Activated T-cell treated with anti-CD3 and anti-CD28 coated beads, Interleukin-2, amount 50 U/mL, for 24 hours (primary cell): ENCODE data around the gene NBPF15.
"Not testable (repeated sequence)": the region's sequence is repeated elsewhere in the genome, so short reads cannot be mapped to it uniquely, and the experiment has no call there.

Source experiments
- DNase-seq: peaks from one replicate; pipeline ENCODE4 v3.0.0-alpha.2; 2020
- H3K27ac Mint-ChIP-seq: 2 replicates; pipeline ENCODE4 v1.8.0; 2020; ENCODE audit warnings: mild to moderate bottlenecking, mixed read lengths
- H3K27me3 Mint-ChIP-seq: 2 replicates; pipeline ENCODE4 v1.8.0; 2020; ENCODE audit warnings: mixed read lengths
- H3K36me3 Mint-ChIP-seq: 2 replicates; pipeline ENCODE4 v1.8.0; 2020; ENCODE audit warnings: low read depth, mixed read lengths
- H3K4me1 Mint-ChIP-seq: 2 replicates; pipeline ENCODE4 v1.8.0; 2020; ENCODE audit warnings: low read depth, mixed read lengths
- H3K4me3 Mint-ChIP-seq: 2 replicates; pipeline ENCODE4 v1.8.0; 2020; ENCODE audit warnings: mild to moderate bottlenecking, moderate library complexity, mixed read lengths
- H3K9me3 Mint-ChIP-seq: 2 replicates; pipeline ENCODE4 v1.8.0; 2020; ENCODE audit warnings: mixed read lengths

Gene NBPF15

DNA sequence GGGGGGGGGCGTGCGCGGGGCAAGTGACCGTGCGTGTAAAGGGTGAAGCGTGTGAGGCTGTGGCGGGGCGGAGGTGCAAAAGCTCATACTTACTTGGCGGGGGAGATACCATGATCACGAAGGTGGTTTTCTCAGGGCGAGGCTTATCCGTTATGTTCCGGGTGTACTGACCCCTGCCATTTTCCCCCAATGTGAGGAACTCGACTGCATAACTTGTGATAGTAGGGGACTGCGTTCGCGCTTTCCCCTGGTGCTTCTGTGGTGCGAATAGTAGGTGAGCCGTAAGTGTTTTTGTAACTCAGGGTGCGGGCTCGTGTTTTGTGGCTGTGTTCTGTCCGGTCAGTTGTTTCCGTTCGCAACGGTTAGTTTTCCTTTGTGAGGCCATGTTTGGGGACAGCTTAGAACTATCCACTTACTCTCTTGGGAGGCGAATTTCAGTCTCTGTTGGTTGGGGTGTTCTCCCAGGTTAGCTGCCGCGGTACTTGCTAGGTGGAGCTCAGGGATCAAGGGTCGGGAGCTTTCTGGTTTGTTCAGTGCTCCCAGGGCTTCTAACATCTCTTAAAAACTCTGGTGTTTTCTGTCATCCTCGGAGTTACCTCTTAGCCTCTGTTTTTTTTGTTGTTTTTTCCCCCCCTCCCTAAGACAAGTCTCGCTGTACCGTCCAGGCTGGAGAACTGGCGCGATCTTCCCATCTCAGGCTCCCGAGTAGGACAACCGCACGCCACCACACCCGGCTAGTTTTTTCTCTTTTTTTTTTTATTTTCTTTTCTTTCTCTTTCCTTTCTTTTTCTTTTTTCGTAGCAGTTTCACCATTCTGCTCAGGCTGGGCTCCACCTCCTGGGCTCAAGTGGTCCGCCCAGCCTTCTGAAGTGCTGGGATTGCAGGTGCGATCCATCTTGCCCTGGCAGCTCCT, 48.7 kb downstream of the NBPF15 start:
- H3K27ac Mint-ChIP-seq, result peak overlapping the region; percentile 98
- DNase-seq, result peak; percentile 86
- H3K9me3 Mint-ChIP-seq, H3K27me3 Mint-ChIP-seq, H3K36me3 Mint-ChIP-seq, H3K4me1 Mint-ChIP-seq: not testable (repeated sequence)
- peak overlapping the region; percentile 78 for H3K4me3 Mint-ChIP-seq

DNA sequence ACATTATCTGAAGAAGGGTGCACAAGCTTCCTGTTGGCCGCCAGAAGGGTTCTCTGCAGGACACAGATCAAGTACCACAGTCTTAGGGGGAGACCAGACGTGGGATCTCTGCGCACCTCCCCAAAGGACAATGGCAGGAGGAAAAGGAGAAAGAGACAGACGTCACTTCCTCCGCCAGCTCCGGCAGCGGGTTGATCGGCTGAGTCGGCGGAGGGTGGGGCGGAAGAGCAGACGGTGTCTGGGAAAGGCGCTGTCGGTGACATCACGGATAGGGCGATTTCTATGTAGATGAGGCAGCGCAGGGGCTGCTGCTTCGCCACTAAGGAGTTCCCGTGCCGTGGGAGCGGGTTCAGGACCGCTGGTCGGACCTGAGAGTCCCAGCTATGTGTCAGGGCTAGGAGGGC, 49.4 kb downstream of the NBPF15 start:
- H3K9me3 Mint-ChIP-seq, H3K27me3 Mint-ChIP-seq, H3K36me3 Mint-ChIP-seq: not testable (repeated sequence)
- H3K4me3 Mint-ChIP-seq, result peak overlapping the region; percentile 69
- DNase-seq, result peak; percentile 79
- H3K4me1 Mint-ChIP-seq, result peaks cover 11% of the 10 kb centered on the region
- peak overlapping the region; percentile 98 for H3K27ac Mint-ChIP-seq

DNA sequence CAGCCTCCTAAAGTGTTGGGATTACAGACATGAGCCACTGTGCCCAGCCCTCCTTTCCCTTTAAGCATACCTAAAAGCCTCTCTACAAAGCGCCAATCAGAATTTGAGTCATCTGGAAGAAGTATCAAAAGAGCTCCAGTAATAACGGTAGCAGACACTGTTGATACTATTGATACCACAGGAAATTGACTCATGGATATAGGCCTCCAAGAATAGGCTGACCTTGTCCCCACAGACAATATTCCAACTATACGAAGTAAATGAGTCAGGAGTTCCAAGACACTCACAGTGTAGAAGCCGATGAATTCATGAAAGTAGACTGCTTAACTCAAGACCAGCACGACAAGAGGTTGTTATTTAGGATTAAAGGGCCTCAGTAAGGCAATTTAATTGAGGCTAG, 58.7 kb downstream of the NBPF15 start:
- not testable (repeated sequence) for H3K27me3 Mint-ChIP-seq, H3K27ac Mint-ChIP-seq, H3K4me1 Mint-ChIP-seq, DNase-seq, H3K36me3 Mint-ChIP-seq, H3K9me3 Mint-ChIP-seq, H3K4me3 Mint-ChIP-seq

DNA sequence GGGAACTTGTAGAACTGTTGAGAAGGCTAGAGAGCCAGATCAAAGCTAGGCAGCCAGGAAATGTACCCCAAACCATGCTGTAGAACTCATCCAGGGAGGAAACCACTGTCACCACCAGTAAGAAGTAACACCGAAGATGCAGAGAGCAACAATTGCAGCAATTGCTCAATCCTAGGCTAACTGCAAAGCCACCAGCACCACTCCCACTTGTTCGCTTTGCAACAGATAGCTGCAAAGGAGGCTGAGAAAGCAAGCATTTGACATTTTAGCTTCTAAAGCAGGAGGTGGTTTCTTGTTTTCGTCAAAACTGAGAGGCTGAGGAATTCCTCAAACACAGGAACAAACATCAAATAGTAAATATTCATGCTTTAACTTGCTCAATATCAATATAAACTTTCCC, 89.8 kb downstream of the NBPF15 start:
- H3K36me3 Mint-ChIP-seq, H3K9me3 Mint-ChIP-seq, DNase-seq, H3K4me3 Mint-ChIP-seq, H3K4me1 Mint-ChIP-seq, H3K27ac Mint-ChIP-seq, H3K27me3 Mint-ChIP-seq: not testable (repeated sequence)
